Measurements from ENCODE around the gene SLC6A1. TPM values are rescaled to one million over a fixed set of nuclear protein-coding genes. Genes with fewer than 3 reads are reported as not detected.

Gene SLC6A1
- total RNA-seq, 2 experiments from 2014 or later = not detected

GRCh38 chr3:11001020-11001657, 8.6 kb downstream of the SLC6A1 start:
- Histone ChIP-seq H3K4me3 (ENCODE audit: low read depth, low read length, poor library complexity, severe bottlenecking) (no peak overlapping the region), H3K4me2 (ENCODE audit: low read length) (no peak overlapping the region), H3K27ac (ENCODE audit: low read depth, low read length, poor library complexity, severe bottlenecking) (no peak overlapping the region), H3K9me3 (ENCODE audit: low read length) (no peaks in the 10 kb centered on the region), H4K20me1 (ENCODE audit: insufficient read depth, low read length) (no peaks in the 10 kb centered on the region), H2AFZ (ENCODE audit: low read length) (no peak overlapping the region), H3K36me3 (ENCODE audit: insufficient read depth, low read length) (no peaks in the 10 kb centered on the region), H3K79me2 (ENCODE audit: insufficient read depth, low read depth, low read length) (no peaks in the 10 kb centered on the region), H3K4me1 (ENCODE audit: insufficient read depth, low read length, poor library complexity, severe bottlenecking) (no peaks in the 10 kb centered on the region), H3K9me2 (ENCODE audit: insufficient read depth, low read length) (no peaks in the 10 kb centered on the region)
- no TSS peak for BruUV-seq (replicated peaks)
- ChIA-PET POLR2A (interaction anchor here (0.7 kb wide), 1 partner anchor 23 kb away, joined by 4 read pairs; no protein-coding TSS in a partner anchor), CTCF (ENCODE audit: unreplicated experiment) (no interaction called here)
- TF ChIP-seq EZH2phosphoT487 (IDR thresholded peaks at IDR 0.05; ENCODE audit: borderline replicate concordance, low read depth, low read length) = no peak
- TF ChIP-seq, protein P1, sequence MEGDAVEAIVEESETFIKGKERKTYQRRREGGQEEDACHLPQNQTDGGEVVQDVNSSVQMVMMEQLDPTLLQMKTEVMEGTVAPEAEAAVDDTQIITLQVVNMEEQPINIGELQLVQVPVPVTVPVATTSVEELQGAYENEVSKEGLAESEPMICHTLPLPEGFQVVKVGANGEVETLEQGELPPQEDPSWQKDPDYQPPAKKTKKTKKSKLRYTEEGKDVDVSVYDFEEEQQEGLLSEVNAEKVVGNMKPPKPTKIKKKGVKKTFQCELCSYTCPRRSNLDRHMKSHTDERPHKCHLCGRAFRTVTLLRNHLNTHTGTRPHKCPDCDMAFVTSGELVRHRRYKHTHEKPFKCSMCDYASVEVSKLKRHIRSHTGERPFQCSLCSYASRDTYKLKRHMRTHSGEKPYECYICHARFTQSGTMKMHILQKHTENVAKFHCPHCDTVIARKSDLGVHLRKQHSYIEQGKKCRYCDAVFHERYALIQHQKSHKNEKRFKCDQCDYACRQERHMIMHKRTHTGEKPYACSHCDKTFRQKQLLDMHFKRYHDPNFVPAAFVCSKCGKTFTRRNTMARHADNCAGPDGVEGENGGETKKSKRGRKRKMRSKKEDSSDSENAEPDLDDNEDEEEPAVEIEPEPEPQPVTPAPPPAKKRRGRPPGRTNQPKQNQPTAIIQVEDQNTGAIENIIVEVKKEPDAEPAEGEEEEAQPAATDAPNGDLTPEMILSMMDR (conservative IDR thresholded peaks at IDR 0.05; ENCODE audit: low read length) = no peak
- DNase-seq (ENCODE audit: low spot score) = no peak
- intact Hi-C loops (cut with micrococcal nuclease; ENCODE audit: unreplicated experiment) = no loop called here

DNA sequence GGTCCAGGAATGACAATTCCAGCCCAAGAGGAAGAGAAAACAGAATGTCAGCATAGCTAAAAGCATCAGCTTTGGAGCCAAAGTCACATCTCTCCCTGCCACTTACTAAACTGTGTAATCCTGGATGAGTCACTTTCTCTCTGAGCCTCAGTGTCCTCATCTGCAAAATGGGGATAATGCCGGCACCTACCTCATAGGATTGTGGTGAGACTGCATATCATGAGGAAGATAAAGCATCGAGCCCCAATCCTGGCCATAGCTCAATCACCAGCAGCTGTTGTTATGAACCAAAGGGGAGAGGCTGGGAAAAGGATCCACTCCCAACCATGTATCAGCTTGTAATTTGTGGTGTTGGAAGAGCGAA, 9.1 kb downstream of the SLC6A1 start:
- no TSS peak for BruUV-seq (replicated peaks)
- H3K79me2 ChIP-seq (ENCODE audit: insufficient read depth, low read depth, low read length) = no peaks in the 10 kb centered on the region
- H3K4me3 ChIP-seq (ENCODE audit: low read depth, low read length, poor library complexity, severe bottlenecking) = no peak overlapping the region
- no peak overlapping the region for H3K4me2 ChIP-seq (ENCODE audit: low read length)
- CTCF ChIA-PET (ENCODE audit: unreplicated experiment) = no interaction called here
- POLR2A ChIA-PET = interaction anchor here (0.7 kb wide), 1 partner anchor 23 kb away, joined by 4 read pairs; no protein-coding TSS in a partner anchor
- intact Hi-C loops (cut with micrococcal nuclease; ENCODE audit: unreplicated experiment) = no loop called here
- H2AFZ ChIP-seq (ENCODE audit: low read length) = no peak overlapping the region
- TF ChIP-seq EZH2phosphoT487 (IDR thresholded peaks at IDR 0.05; ENCODE audit: borderline replicate concordance, low read depth, low read length) = no peak
- TF ChIP-seq, protein P1 (conservative IDR thresholded peaks at IDR 0.05; ENCODE audit: low read length) = no peak
- H3K27ac ChIP-seq (ENCODE audit: low read depth, low read length, poor library complexity, severe bottlenecking) = no peak overlapping the region
- H3K9me2 ChIP-seq (ENCODE audit: insufficient read depth, low read length) = no peaks in the 10 kb centered on the region
- H3K9me3 ChIP-seq (ENCODE audit: low read length) = no peaks in the 10 kb centered on the region
- no peaks in the 10 kb centered on the region for H3K4me1 ChIP-seq (ENCODE audit: insufficient read depth, low read length, poor library complexity, severe bottlenecking)
- no peaks in the 10 kb centered on the region for H3K36me3 ChIP-seq (ENCODE audit: insufficient read depth, low read length)
- DNase-seq (ENCODE audit: low spot score) = no peak
- no peaks in the 10 kb centered on the region for H4K20me1 ChIP-seq (ENCODE audit: insufficient read depth, low read length)

- intact Hi-C loops (cut with micrococcal nuclease; ENCODE audit: unreplicated experiment) = no loop called here
- Histone ChIP-seq H3K36me3 (ENCODE audit: insufficient read depth, low read length) (no peaks in the 10 kb centered on the region), H3K4me1 (ENCODE audit: insufficient read depth, low read length, poor library complexity, severe bottlenecking) (no peaks in the 10 kb centered on the region), H4K20me1 (ENCODE audit: insufficient read depth, low read length) (no peaks in the 10 kb centered on the region), H3K9me3 (ENCODE audit: low read length) (no peaks in the 10 kb centered on the region), H3K4me2 (ENCODE audit: low read length) (no peak overlapping the region), H3K4me3 (ENCODE audit: low read depth, low read length, poor library complexity, severe bottlenecking) (no peak overlapping the region), H3K27ac (ENCODE audit: low read depth, low read length, poor library complexity, severe bottlenecking) (no peak overlapping the region), H3K79me2 (ENCODE audit: insufficient read depth, low read depth, low read length) (no peaks in the 10 kb centered on the region), H2AFZ (ENCODE audit: low read length) (no peak overlapping the region), H3K9me2 (ENCODE audit: insufficient read depth, low read length) (no peaks in the 10 kb centered on the region)
- no TSS peak for BruUV-seq (replicated peaks)
- POLR2A ChIA-PET = no interaction called here
- no peak for TF ChIP-seq EZH2phosphoT487 (IDR thresholded peaks at IDR 0.05; ENCODE audit: borderline replicate concordance, low read depth, low read length)
- TF ChIP-seq, protein P1 (conservative IDR thresholded peaks at IDR 0.05; ENCODE audit: low read length) = no peak
- CTCF ChIA-PET (ENCODE audit: unreplicated experiment) = no interaction called here
- no peak for DNase-seq (ENCODE audit: low spot score)
These were observed 9.8 kb downstream of the SLC6A1 start for GRCh38 chr3:11002371-11002807.
